Mucosa of stomach (tissue), 1 donor: Measurements from ENCODE around the gene TRPV6.

Source experiments
- H3K27me3 ChIP-seq: one replicate; pipeline ENCODE4 v1.7.0; 2013; ENCODE audit warnings: mild to moderate bottlenecking, low read length; ENCODE audit not compliant: control insufficient read depth, insufficient read depth
- H3K36me3 ChIP-seq: one replicate; pipeline ENCODE4 v1.7.0; 2013; ENCODE audit warnings: low read length; ENCODE audit not compliant: control insufficient read depth, insufficient read depth
- H3K4me1 ChIP-seq: one replicate; pipeline ENCODE4 v1.7.0; 2013; ENCODE audit warnings: mild to moderate bottlenecking, low read length; ENCODE audit not compliant: control insufficient read depth, insufficient read depth
- H3K4me3 ChIP-seq: one replicate; pipeline ENCODE4 v1.7.0; 2013; ENCODE audit warnings: low read length
- H3K9ac ChIP-seq: one replicate; pipeline ENCODE4 v1.7.0; 2013; ENCODE audit warnings: mild to moderate bottlenecking, low read length, moderate library complexity
- H3K9me3 ChIP-seq: one replicate; pipeline ENCODE4 v1.7.0; 2013; ENCODE audit warnings: mild to moderate bottlenecking, low read length, moderate library complexity; ENCODE audit not compliant: control insufficient read depth
- donor health status: Pancreatic carcinoma.

TRPV6 gene

GRCh38 chr7:142870566-142871259 lies 14.8 kb downstream of the TRPV6 start:
- Histone ChIP-seq H3K4me3 (no peak overlapping the region), H3K4me1 (no peaks in the 10 kb centered on the region), H3K9me3 (no peaks in the 10 kb centered on the region), H3K9ac (no peak overlapping the region), H3K27me3 (no peaks in the 10 kb centered on the region), H3K36me3 (no peaks in the 10 kb centered on the region)

DNA sequence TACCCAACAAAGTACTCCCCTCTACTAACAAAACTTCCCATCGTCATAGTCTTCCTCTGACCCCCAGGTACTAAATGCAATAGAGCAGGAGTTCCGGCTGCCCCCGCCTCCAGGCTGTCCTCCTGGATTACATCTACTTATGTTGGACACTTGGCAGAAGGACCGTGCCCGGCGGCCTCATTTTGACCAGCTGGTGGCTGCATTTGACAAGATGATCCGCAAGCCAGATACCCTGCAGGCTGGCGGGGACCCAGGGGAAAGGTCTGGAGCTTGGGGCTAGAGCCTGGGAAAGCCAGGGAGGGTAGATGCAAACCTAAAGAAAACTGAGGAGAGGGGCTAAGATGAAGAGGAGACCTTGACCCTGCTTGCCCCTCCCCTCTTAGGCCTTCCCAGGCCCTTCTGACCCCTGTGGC lies 15.4 kb downstream of the TRPV6 start:
- Histone ChIP-seq H3K4me3 (no peak overlapping the region), H3K36me3 (no peaks in the 10 kb centered on the region), H3K9ac (no peak overlapping the region), H3K27me3 (no peaks in the 10 kb centered on the region), H3K4me1 (no peaks in the 10 kb centered on the region), H3K9me3 (no peaks in the 10 kb centered on the region)

GRCh38 chr7:142869434-142869833 lies 16.1 kb downstream of the TRPV6 start:
- H3K9me3 ChIP-seq, result no peaks in the 10 kb centered on the region
- no peak overlapping the region for H3K9ac ChIP-seq
- H3K36me3 ChIP-seq, result no peaks in the 10 kb centered on the region
- no peak overlapping the region for H3K4me3 ChIP-seq
- H3K4me1 ChIP-seq, result no peaks in the 10 kb centered on the region
- H3K27me3 ChIP-seq, result no peaks in the 10 kb centered on the region

- Histone ChIP-seq H3K9me3 (no peaks in the 10 kb centered on the region), H3K4me3 (no peak overlapping the region), H3K27me3 (no peaks in the 10 kb centered on the region), H3K4me1 (no peaks in the 10 kb centered on the region), H3K36me3 (no peaks in the 10 kb centered on the region), H3K9ac (no peak overlapping the region)
These were observed 16.5 kb downstream of the TRPV6 start for GRCh38 chr7:142868986-142869415.

- no peaks in the 10 kb centered on the region for H3K4me1 ChIP-seq
- H3K9me3 ChIP-seq, result no peaks in the 10 kb centered on the region
- no peak overlapping the region for H3K9ac ChIP-seq
- no peaks in the 10 kb centered on the region for H3K36me3 ChIP-seq
- no peak overlapping the region for H3K4me3 ChIP-seq
- H3K27me3 ChIP-seq, result peaks cover under 1% of the 10 kb centered on the region
These were observed 17.2 kb downstream of the TRPV6 start for GRCh38 chr7:142868188-142868985.

DNA sequence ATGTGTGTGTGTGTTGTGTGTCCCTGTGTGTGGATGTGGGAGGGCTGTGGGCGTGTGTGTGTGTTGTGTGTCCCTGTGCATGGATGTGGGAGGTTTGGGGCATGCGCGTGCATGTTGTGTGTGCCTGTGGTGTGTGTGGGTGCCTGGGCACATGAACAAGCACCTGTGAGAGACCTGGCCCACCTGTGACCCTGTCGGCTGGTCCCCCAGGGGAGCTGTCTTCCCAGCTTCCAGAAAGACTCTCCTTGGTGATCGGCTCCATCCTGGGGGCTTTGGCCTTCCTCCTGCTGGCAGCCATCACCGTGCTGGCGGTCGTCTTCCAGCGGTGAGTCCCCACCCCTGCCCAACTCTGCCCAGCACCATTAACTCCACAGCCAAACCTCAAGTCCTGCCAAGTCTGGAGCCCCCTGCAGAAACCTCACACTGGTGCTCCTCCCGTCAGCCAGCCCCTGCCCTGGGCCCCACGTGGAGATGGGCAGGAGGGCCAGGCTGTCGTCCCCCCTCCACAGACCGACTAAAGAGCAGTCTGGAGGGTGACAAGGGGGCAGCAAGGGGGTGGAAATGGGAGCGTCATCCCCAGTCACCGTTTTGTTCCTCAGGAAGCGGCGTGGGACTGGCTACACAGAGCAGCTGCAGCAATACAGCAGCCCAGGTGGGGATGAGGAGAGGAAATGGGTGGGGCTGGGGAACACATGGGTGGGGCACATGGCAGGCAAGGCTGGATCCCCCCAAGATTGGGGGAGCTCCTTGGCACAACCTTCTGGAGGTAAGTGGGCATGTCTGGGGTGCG lies 18.0 kb downstream of the TRPV6 start:
- H3K9me3 ChIP-seq, result no peaks in the 10 kb centered on the region
- no peaks in the 10 kb centered on the region for H3K36me3 ChIP-seq
- H3K27me3 ChIP-seq, result peaks cover 7% of the 10 kb centered on the region
- H3K4me3 ChIP-seq, result no peak overlapping the region
- no peaks in the 10 kb centered on the region for H3K4me1 ChIP-seq
- no peak overlapping the region for H3K9ac ChIP-seq

DNA sequence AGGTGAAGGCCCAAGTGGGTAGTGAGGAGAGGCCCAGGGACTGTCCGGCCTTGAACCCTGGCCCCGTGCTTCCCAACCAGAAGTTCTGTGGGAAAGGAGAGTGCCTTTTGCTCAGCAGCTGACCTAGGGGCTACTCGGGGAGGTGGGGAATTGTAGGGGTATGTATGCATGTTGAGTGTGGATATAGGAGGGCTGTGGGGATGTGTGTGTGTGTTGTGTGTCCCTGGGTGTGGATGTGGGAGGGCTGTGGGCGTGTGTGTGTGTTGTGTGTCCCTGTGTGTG lies 18.5 kb downstream of the TRPV6 start:
- Histone ChIP-seq H3K9me3 (no peaks in the 10 kb centered on the region), H3K4me1 (no peaks in the 10 kb centered on the region), H3K9ac (no peak overlapping the region), H3K27me3 (peaks cover 7% of the 10 kb centered on the region), H3K36me3 (no peaks in the 10 kb centered on the region), H3K4me3 (no peak overlapping the region)

DNA sequence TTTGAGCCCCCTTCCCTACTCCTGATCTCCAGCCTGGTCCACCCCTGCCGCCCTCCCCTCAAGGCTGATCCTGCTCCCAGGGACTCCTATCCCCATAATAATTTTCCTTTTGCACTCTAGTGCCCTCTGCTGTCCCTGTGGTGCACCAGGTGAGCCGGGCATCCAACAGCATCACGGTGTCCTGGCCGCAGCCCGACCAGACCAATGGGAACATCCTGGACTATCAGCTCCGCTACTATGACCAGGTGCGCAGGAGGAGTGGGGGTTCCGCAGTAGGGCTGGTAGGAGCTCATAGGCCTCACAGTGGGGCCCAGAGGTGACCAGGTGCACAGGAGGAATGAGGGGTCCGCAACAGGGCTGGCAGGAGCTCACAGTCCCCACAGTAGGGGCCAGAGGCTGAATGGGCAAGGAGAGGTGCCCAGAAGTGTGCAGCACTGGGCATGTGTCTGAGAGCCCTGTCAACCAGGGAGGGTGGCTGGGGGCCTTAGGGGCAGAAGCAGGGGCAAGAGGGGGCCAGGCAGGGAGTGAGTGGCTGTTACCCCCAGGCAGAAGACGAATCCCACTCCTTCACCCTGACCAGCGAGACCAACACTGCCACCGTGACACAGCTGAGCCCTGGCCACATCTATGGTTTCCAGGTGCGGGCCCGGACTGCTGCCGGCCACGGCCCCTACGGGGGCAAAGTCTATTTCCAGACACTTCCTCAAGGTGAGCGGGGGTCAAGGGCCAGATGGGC lies 19.0 kb downstream of the TRPV6 start:
- no peaks in the 10 kb centered on the region for H3K36me3 ChIP-seq
- no peaks in the 10 kb centered on the region for H3K4me1 ChIP-seq
- H3K4me3 ChIP-seq, result no peak overlapping the region
- peaks cover 7% of the 10 kb centered on the region for H3K27me3 ChIP-seq
- no peaks in the 10 kb centered on the region for H3K9me3 ChIP-seq
- H3K9ac ChIP-seq, result no peak overlapping the region

- no peaks in the 10 kb centered on the region for H3K36me3 ChIP-seq
- H3K9me3 ChIP-seq, result no peaks in the 10 kb centered on the region
- H3K27me3 ChIP-seq, result peaks cover 7% of the 10 kb centered on the region
- H3K4me3 ChIP-seq, result no peak overlapping the region
- H3K4me1 ChIP-seq, result no peaks in the 10 kb centered on the region
- no peak overlapping the region for H3K9ac ChIP-seq
These were observed 19.8 kb downstream of the TRPV6 start for GRCh38 chr7:142865766-142866165.

- no peaks in the 10 kb centered on the region for H3K9me3 ChIP-seq
- no peaks in the 10 kb centered on the region for H3K4me1 ChIP-seq
- peaks cover 7% of the 10 kb centered on the region for H3K27me3 ChIP-seq
- H3K9ac ChIP-seq, result no peak overlapping the region
- no peaks in the 10 kb centered on the region for H3K36me3 ChIP-seq
- H3K4me3 ChIP-seq, result no peak overlapping the region
These were observed 20.4 kb downstream of the TRPV6 start for GRCh38 chr7:142864980-142865747.

DNA sequence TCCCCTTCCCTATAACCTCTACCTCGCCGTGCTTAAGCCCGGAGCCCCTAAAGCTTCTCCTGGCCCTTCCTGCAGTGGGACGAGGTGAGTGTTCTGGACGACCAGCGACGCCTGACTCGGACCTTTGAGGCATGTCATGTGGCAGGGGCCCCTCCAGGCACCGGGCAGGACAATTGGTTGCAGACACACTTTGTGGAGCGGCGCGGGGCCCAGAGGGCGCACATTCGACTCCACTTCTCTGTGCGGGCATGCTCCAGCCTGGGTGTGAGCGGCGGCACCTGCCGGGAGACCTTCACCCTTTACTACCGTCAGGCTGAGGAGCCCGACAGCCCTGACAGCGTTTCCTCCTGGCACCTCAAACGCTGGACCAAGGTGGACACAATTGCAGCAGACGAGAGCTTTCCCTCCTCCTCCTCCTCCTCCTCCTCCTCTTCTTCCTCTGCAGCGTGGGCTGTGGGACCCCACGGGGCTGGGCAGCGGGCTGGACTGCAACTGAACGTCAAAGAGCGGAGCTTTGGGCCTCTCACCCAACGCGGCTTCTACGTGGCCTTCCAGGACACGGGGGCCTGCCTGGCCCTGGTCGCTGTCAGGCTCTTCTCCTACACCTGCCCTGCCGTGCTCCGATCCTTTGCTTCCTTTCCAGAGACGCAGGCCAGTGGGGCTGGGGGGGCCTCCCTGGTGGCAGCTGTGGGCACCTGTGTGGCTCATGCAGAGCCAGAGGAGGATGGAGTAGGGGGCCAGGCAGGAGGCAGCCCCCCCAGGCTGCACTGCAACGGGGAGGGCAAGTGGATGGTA lies 21.5 kb downstream of the TRPV6 start:
- no peaks in the 10 kb centered on the region for H3K36me3 ChIP-seq
- no peaks in the 10 kb centered on the region for H3K9me3 ChIP-seq
- H3K27me3 ChIP-seq, result peaks cover 7% of the 10 kb centered on the region
- H3K4me3 ChIP-seq, result no peak overlapping the region
- no peak overlapping the region for H3K9ac ChIP-seq
- no peaks in the 10 kb centered on the region for H3K4me1 ChIP-seq
